Heart left ventricle (tissue), 13 donors: ENCODE results near the gene CYGB.

ENCODE experiments used
- CTCF ChIP-seq, 12 donors: fragments of 200-600 bp; sonication (generic) in 4 of 12; IDR thresholded peaks; one replicate each; pipeline versions ENCODE4 v1.5.0 to v1.8.0; 2018 to 2022; ENCODE audit warnings: antibody characterized with exemption in 12 of 12, mild to moderate bottlenecking in 5 of 12
- POLR2A ChIP-seq, 2 donors: fragments of 450-650 bp; IDR thresholded peaks; one replicate each; pipeline ENCODE4 v1.6.1; 2017; ENCODE audit warnings: antibody characterized with exemption in 2 of 2, mild to moderate bottlenecking in 2 of 2, moderate library complexity in 2 of 2
- donor health status: ischemic (EF 13 %, LVEDD 7.1; RV severe dilation, severe dysfunction).
- donor health status: DM: no; HTN: yes; CAD: no.
- donor health status: DM: no; HTN: no; CAD: no.
- donor health status: ischemic (EF 25% LVEDD 6.9; RV normal size, moderate dysfunction).
- donor health status: ischemic (EF 25% LVEDD 5.7; RV mildly dilated, moderate dysfunction).
- donor health status: ischemic (EF 35%, LVEDD 5.7; RV mildly dilated, moderate dysfunction).
- donor health status: nonischemic (EF 11% LVEDD 7.7; RV severe dilation, severe dysfunction).
- donor health status: DM: yes; HTN: yes; CAD: no.
- donor health status: PGD.
- donor health status: ischemic (EF 29% LVEDD 5.4; RV normal size, mild dysfunction).
- donor health status: nonischemic (EF 23%, LVEDD 6.1; RV moderate dilation, normal function).

DNA sequence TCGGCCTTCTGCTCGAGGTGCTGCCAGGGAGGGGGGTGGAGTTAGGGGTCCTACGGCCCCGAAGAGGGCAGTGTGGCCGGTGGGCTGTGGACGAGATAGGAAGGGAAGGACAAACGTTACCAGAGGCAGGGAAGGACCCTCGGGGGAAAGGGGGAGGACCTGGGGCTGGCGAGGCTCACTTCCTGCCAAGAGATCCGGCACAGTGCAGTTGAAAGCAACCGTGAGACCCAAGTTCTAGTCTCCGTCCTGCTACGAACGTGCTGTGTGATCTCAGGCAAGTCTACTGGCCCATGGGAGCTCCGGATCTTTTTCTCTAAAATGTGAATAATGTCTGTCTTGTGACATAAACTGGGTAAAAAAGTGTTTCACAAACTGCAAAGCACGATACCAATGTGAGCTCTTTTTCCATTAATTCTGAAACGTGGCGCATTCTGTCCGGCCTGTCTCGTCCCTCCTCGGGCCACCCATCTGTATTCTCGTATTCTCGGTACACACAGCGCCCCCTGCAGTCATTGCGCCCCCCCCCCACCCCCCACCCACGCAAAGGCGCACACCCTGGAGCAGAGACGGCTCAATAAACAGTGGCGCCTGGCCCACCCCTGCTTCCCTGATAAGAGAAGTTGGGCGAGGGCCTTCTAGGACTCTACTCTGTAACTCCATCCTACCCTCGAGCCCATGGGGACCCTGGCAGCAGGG, 8.8 kb downstream of the CYGB start:
- TF ChIP-seq CTCF (IDR thresholded peaks at IDR 0.05) (peak in 6 of 12 donors; percentile 6 to 32 (median 18)), POLR2A (IDR thresholded peaks at IDR 0.05) (no peak)
